HG03159 (cell line): ENCODE results near the gene TCF12.

Experiments
- ATAC-seq: cut with Tn5 transposase; IDR thresholded peaks from one replicate; pipeline ENCODE4 v1.9.1; 2021; ENCODE audit warnings: mild to moderate bottlenecking, moderate library complexity; ENCODE audit not compliant: unreplicated experiment

The TCF12 gene

DNA sequence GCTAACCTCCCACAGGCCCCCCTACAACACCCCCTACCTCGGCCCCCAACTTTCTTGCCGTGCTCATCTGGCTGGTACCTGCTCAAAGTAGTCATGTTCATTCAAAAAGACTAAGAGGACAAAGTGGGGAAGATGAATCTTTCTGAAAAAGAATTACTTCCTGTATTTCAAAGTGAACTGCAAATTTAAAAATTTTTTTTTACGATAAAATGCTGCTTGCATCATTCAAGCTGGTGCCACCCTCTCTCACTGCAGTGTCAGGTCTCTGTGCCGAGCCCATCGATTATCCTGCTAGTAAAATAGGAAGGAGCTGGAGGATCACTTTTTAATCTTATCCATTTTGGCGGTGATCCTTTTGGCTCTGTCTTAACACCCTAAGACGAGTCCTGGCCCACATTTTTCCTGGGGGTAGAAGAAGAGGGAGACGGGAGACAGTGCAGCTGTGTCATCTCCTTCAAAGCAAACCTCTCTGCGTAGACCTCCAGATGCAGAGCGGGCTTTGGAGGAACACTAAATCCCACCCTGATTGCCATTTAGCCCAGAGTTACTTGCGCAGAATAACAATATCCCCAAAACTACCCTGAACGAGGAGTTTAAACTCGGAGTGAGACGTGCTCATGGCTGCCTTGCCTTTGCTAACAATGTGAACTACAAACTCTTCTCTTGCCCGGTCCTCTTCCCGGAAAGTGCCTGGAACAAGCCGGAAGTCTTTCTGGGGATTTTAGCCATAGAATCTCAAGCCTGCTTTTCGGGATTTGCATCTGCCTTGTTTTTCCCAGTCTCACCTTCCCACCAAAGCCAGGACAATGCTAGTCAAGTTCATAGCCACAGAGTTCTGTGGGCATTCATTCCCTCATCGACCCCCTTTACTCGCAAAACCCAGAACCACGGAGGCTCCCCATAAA is 391.7 kb downstream of the TCF12 start:
- no peak for ATAC-seq

GRCh38 chr15:57310876-57311275 is 392.4 kb downstream of the TCF12 start:
- no peak for ATAC-seq

DNA sequence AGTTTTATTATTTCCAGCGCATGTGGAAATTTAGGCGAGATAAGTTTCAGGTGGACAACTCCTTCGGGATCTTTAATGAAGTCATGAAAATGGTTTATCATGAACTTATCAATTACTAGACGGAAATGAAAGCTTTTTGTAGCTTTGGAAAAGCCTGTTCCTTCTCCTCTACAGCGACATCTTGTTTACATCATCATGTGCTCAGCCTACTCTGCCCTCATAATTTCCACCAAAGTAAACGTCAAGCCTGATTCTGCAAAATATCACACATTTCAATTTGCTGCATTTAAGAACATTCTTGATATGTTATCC is 393.5 kb downstream of the TCF12 start:
- no peak for ATAC-seq

DNA sequence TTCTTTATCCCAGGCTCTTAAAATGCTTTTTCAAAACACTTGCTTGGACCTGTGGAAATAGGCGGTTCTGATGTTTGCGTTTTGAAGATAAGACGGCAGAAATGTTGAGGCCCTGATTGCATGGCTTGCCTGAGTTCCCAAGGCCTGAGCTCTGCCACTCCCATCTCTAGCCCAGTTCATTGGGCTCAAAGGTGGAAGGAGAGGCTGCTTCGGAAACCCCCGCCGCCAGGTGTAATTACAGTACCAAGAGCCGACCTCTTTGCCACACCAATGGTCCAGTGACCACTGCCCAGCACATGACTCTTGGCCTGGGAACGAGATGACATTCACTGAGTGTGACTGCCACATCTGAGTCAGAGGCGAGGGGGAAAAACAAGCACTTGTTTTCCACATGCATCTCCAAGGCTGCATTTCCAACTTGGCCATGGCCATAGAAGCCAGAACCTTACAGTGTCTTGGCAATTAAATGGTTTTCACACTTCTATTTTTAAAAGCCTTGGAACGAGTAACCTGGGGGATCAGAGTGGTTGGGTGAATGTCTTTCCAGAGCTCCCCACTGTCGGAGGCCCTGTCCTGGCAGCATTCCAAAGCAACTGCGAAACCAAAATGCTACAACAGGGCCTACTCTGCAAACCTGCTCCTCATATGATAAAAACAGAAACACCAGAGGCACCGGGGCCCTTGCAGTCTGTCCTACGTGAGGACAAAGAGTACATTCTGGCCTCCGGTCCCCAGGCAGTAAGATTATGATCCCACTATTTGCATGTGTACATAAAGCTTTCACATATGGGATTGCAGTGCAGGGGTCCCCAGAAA is 394.1 kb downstream of the TCF12 start:
- ATAC-seq: no peak

- no peak for ATAC-seq
These were observed 394.7 kb downstream of the TCF12 start for GRCh38 chr15:57313134-57313483.

GRCh38 chr15:57314221-57314620 is 395.8 kb downstream of the TCF12 start:
- no peak for ATAC-seq

DNA sequence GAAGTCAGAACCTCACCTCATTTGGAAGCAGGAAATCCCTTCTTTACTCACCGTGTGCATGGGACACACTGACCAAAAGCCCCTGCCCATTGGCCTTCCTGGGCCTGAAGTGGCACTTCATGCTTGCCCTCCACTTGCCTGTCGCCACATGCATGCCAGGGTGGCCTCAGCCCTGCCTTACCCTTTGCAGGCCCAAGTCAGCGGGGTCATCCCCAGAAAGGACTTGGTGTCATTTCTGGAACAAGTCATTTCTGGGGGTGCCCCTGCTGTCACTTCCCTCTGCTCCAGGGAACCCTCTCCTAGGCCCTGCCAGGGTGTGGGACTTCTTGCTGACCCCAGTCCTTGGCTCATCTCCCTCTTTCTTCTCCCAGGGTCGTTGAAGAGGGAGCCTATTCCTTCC is 398.0 kb downstream of the TCF12 start:
- no peak for ATAC-seq

DNA sequence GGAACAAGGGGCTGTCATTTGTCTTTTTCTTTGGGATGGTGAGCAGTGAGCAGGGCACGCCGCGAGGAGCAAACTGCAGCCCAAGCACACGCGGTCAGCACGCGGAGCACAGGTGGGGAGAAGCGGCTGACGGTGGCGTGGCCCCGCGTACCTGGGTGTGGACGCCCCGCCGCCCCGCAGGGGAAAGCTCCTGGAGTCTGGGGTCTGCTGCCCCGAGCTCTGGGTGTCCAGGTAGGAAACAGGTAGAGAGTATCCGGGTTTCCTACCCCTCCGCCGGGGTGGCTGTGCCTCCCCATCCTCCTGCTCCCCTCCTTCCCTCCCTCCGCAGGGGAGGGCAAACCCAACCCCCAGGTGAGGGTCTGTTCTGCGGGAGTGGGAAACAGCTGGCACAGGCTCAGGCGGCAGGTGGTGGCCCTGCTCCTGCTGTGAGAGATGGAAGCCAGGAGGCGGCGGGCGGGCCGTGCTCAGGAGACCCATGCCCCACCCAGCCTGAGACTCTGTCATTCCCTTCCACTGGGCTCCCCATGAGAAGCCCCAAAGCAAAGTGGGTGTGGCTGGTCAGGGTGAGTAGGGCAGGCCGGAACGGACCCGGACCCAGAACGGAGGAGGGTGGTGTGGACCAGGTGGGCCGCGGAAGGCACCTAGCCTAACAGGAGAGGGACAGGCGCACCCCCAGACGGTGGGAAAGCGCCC is 400.9 kb downstream of the TCF12 start:
- ATAC-seq: no peak

- ATAC-seq: no peak
These were observed 401.6 kb downstream of the TCF12 start for GRCh38 chr15:57319919-57320560.

DNA sequence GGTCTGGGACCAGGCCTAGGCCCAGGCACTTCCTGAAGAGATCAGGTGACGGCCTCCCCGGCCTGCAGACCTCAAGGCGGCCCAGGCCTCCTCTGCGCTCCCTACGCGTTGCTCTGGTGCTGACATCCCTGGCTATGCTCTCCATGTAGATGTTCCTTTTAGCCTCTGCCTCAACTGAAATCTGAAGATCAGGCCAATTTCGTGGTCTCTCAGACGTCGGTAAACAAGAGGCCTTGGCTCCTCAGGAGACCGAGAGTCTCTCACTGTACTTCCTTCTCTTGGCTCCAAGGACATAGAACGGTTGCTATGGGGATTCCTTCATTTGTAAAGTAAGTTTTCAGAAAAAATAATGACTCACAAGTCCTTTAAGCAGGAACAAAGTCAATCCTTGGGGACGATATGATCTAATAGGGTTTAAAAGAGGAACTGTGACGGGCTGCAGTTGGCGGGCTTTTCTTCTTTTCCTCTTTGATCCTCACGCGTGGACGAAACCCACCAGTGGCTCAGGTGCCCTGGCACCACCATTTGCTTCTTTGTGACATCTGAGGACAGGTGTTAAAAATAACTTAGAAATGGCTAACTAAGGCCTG is 402.3 kb downstream of the TCF12 start:
- ATAC-seq: no peak

- no peak for ATAC-seq
These were observed 403.0 kb downstream of the TCF12 start for GRCh38 chr15:57321485-57321884.

DNA sequence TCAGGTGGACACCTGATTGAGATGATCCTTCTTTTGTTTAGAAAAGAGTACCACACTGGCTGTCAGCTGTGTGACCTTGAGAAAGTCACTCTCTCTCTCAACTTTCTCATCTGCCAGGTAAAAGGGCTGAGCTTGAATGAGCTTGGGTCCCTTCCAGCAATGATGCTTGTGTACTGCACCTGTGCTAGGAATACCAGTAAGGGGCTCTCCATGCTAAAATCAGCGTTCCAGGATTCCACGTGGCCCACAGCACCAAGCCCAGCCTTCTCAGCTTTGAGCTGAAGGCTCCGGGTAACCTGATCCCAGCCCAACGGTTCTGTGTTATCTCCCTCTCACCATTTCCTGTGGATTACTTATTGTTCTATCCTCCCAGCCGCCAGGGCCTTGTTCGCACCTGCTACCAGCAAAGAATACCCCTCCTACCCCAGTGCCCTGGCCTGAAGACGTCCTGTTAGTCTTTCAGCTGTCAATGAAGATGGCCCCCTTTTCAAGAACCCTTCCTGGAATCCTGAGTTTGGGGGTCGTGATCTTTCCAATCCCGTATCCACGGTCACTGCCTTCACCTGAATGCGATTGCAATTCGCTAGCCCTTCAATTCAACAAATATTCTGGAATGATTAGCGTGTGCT is 403.6 kb downstream of the TCF12 start:
- no peak for ATAC-seq

- ATAC-seq: no peak
These were observed 404.3 kb downstream of the TCF12 start for GRCh38 chr15:57322602-57323250.

- ATAC-seq: no peak
These were observed 404.9 kb downstream of the TCF12 start for GRCh38 chr15:57323299-57323805.

DNA sequence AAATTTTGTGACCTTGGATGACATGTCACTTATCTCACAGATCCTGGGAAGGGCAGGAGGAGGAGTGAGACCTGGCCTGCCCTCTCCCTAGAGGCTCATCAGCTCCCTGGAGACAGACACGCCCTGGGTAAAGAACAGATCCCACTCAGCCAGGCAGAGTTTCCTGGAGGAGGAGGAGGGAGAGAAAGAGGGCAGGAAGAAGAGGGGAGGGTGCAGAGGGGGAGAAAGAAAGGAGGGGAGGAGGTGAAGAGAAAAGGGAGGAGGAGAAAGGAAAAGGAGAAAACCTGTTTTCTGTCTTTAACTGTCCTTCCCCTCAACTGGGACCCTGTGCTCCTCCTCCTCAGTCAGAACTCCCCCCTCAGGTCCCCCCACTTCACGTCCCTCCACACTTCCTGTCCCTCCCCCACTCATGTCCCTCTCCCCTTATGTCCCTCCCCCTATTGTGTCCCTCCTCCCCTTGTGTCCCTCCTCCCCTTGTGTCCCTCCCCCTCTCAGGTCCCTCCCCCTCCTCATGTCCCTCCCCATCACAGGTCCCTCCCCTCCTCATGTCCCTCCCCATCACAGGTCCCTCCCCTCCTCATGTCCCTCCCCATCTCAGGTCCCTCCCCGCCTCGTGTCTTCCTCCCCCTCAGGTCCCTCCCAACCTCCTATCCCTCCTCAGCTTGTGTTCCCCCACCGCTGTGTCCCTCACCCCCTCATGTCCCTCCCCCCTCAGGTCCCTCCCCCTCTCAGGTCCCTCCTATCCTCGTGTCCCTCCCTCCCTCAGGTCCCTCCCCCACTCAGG is 405.6 kb downstream of the TCF12 start:
- ATAC-seq: no peak

GRCh38 chr15:57324590-57324890 is 406.1 kb downstream of the TCF12 start:
- no peak for ATAC-seq

- no peak for ATAC-seq
These were observed 406.7 kb downstream of the TCF12 start for GRCh38 chr15:57324944-57325679.

- ATAC-seq: no peak
These were observed 407.8 kb downstream of the TCF12 start for GRCh38 chr15:57326196-57326595.
